ENCODE results near the gene SMAD6.

The SMAD6 gene

DNA sequence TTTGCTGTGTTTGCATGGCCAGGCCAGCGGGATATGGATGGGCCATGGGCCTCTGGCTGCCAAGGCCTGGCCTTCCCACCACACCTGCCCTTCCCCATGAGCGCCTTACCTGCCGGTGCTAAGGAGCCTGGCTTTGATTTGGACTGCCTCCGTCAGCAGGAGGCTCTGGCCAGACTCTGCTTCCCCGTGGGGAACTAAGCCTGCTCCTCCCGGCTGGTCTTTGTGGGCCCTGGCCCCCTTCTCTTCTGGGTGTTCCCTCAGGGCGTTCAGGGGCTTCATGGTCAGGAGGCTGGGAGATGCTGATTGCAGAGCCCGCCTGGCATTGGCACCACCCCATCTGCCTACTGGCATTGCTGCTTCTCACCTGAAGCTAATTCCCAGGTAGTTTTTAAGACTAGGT is 45.2 kb downstream of the SMAD6 start:
- no peaks in the 10 kb centered on the region for H3K27me3 ChIP-seq (ENCODE audit: insufficient read depth, low read depth)
- H3K4me2 ChIP-seq: no peak overlapping the region
- H3K27ac ChIP-seq: no peak overlapping the region
- H3K4me1 ChIP-seq (ENCODE audit: low read depth, poor library complexity, severe bottlenecking): no peaks in the 10 kb centered on the region
- no peak overlapping the region for H3K4me3 ChIP-seq (IDR thresholded peaks at IDR 0.05; ENCODE audit: insufficient read depth, low read depth, low read length)
- no peak overlapping the region for H2AFZ ChIP-seq (ENCODE audit: low read depth)
- no peaks in the 10 kb centered on the region for H4K20me1 ChIP-seq (ENCODE audit: insufficient read depth)
- H3K79me2 ChIP-seq (ENCODE audit: insufficient read depth, low read depth): no peaks in the 10 kb centered on the region
- H3K9ac ChIP-seq: no peak overlapping the region
- no peaks in the 10 kb centered on the region for H3K36me3 ChIP-seq (ENCODE audit: insufficient read depth)
- no peak for TF ChIP-seq CTCF (conservative IDR thresholded peaks at IDR 0.05; ENCODE audit: low read depth, low read length)

DNA sequence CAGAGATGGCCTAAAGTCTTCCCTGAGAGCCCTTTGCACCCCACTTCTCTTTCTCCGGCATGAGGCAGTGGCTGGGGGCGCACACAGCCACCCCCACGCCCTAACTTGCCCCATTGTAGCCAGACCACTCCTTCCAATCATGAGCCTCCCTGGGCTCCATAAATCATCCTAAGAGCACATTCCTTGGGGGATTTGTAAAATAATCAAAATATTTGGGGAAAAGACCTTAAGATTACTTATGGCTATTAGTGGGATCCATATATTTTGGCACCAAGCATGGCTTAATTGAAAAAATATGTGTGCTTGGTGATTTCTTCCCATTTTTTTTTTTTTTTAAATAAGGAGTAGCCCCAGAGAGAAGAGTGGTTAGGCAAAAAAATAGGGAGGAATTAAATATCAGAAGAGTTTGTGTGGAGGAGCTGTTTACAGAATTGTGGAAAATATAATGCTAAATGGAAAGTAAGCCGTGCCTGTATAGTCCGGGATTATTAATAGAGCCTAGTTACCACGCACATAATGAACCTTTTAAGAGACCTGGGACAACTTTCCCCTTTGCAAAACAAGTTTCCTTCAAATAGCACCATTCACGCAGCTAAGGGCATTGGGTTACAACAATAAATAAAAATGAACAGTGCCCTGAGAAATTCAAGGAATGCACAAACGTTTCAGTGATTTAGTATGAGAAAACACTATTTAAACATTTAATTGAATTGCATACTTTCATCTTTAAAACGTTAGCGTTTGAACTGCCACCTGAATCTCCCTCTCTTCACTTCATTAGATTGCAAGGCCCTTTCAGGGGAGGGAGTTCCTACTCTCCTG is 46.1 kb downstream of the SMAD6 start:
- H3K27ac ChIP-seq: no peak overlapping the region
- no peak overlapping the region for H3K4me2 ChIP-seq
- H3K36me3 ChIP-seq (ENCODE audit: insufficient read depth): no peaks in the 10 kb centered on the region
- no peak for TF ChIP-seq CTCF (conservative IDR thresholded peaks at IDR 0.05; ENCODE audit: low read depth, low read length)
- no peaks in the 10 kb centered on the region for H3K27me3 ChIP-seq (ENCODE audit: insufficient read depth, low read depth)
- H3K9ac ChIP-seq: no peak overlapping the region
- no peaks in the 10 kb centered on the region for H3K4me1 ChIP-seq (ENCODE audit: low read depth, poor library complexity, severe bottlenecking)
- H2AFZ ChIP-seq (ENCODE audit: low read depth): no peak overlapping the region
- H3K4me3 ChIP-seq (IDR thresholded peaks at IDR 0.05; ENCODE audit: insufficient read depth, low read depth, low read length): no peak overlapping the region
- H4K20me1 ChIP-seq (ENCODE audit: insufficient read depth): no peaks in the 10 kb centered on the region
- H3K79me2 ChIP-seq (ENCODE audit: insufficient read depth, low read depth): no peaks in the 10 kb centered on the region

DNA sequence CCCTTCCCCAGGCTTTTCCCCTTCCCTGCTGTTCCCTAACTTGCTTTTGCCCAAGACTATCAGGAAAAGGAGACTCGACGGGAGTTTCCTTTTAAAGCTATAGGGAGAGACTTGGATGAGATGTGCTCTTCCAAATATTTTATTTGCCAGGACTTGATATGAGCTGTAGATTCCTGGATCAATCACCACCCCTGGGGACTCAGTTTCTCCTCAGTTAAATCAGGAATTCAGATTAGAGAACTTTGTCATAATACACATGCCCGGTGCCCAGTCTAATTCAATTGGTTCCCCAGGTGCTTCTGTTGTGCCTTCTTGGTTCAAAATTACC is 46.6 kb downstream of the SMAD6 start:
- Histone ChIP-seq H3K27me3 (ENCODE audit: insufficient read depth, low read depth) (no peaks in the 10 kb centered on the region), H3K36me3 (ENCODE audit: insufficient read depth) (no peaks in the 10 kb centered on the region), H3K4me3 (IDR thresholded peaks at IDR 0.05; ENCODE audit: insufficient read depth, low read depth, low read length) (no peak overlapping the region), H3K4me2 (no peak overlapping the region), H4K20me1 (ENCODE audit: insufficient read depth) (no peaks in the 10 kb centered on the region), H2AFZ (ENCODE audit: low read depth) (no peak overlapping the region), H3K27ac (no peak overlapping the region), H3K79me2 (ENCODE audit: insufficient read depth, low read depth) (no peaks in the 10 kb centered on the region), H3K9ac (no peak overlapping the region), H3K4me1 (ENCODE audit: low read depth, poor library complexity, severe bottlenecking) (no peaks in the 10 kb centered on the region)
- TF ChIP-seq CTCF (conservative IDR thresholded peaks at IDR 0.05; ENCODE audit: low read depth, low read length): no peak

- Histone ChIP-seq H3K4me2 (no peak overlapping the region), H3K27ac (no peak overlapping the region), H3K36me3 (ENCODE audit: insufficient read depth) (no peaks in the 10 kb centered on the region), H4K20me1 (ENCODE audit: insufficient read depth) (no peaks in the 10 kb centered on the region), H3K4me1 (ENCODE audit: low read depth, poor library complexity, severe bottlenecking) (no peaks in the 10 kb centered on the region), H3K27me3 (ENCODE audit: insufficient read depth, low read depth) (no peaks in the 10 kb centered on the region), H2AFZ (ENCODE audit: low read depth) (no peak overlapping the region), H3K79me2 (ENCODE audit: insufficient read depth, low read depth) (no peaks in the 10 kb centered on the region), H3K4me3 (IDR thresholded peaks at IDR 0.05; ENCODE audit: insufficient read depth, low read depth, low read length) (no peak overlapping the region), H3K9ac (no peak overlapping the region)
- TF ChIP-seq CTCF (conservative IDR thresholded peaks at IDR 0.05; ENCODE audit: low read depth, low read length): no peak
These were observed 48.0 kb downstream of the SMAD6 start for GRCh38 chr15:66749841-66750575.

Data from KMS-11 (cell line).